Lung (tissue), 12 donors: ENCODE data around the gene CABP4. TPM values are rescaled to one million over a fixed set of nuclear protein-coding genes. Genes with fewer than 3 reads are reported as not detected.

Source experiments
- ATAC-seq: fragments of 200-7000 bp; cut with Tn5 transposase; one replicate; pipeline ENCODE4 v1.9.1; 2020; ENCODE audit warnings: moderate number of reproducible peaks; ENCODE audit not compliant: insufficient read depth, low FRiP score
- DNase-seq, 3 donors: peaks; one replicate each; pipeline ENCODE4 v3.0.0-alpha.2; 2013 to 2017
- H3K27ac ChIP-seq, 2 donors: one replicate each; pipeline ENCODE4 v1.5.1; 2013; ENCODE audit warnings: mild to moderate bottlenecking in 2 of 2, moderate library complexity in 2 of 2, control low read depth in 1 of 2, inconsistent platforms in 1 of 2, low read depth in 1 of 2, low read length in 1 of 2
- H3K27me3 ChIP-seq, 3 donors: one replicate each; pipeline ENCODE4 v1.5.1; 2013; ENCODE audit warnings: low read length in 2 of 3; ENCODE audit not compliant: control insufficient read depth in 3 of 3, insufficient read depth in 3 of 3
- H3K36me3 ChIP-seq, 4 donors: one replicate each; pipeline ENCODE4 v1.5.1; 2013; ENCODE audit warnings: low read length in 4 of 4, mild to moderate bottlenecking in 1 of 4, moderate library complexity in 1 of 4; ENCODE audit not compliant: control insufficient read depth in 4 of 4, insufficient read depth in 4 of 4
- H3K4me1 ChIP-seq, 5 donors: one replicate each; pipeline ENCODE4 v1.5.1; 2013; ENCODE audit warnings: low read length in 5 of 5, mild to moderate bottlenecking in 2 of 5, moderate library complexity in 1 of 5; ENCODE audit not compliant: control insufficient read depth in 5 of 5, insufficient read depth in 5 of 5
- H3K4me3 ChIP-seq: one replicate; pipeline ENCODE4 v1.5.1; 2013; ENCODE audit warnings: mild to moderate bottlenecking, control low read depth, moderate library complexity
- H3K9ac ChIP-seq, 2 donors: one replicate each; pipeline ENCODE4 v1.5.1; 2013; ENCODE audit warnings: low read length in 2 of 2, control low read depth in 1 of 2; ENCODE audit not compliant: insufficient read depth in 1 of 2
- H3K9me3 ChIP-seq, 4 donors: one replicate each; pipeline ENCODE4 v1.5.1; 2013; ENCODE audit warnings: low read length in 3 of 4, mild to moderate bottlenecking in 1 of 4, moderate library complexity in 1 of 4; ENCODE audit not compliant: control insufficient read depth in 4 of 4, insufficient read depth in 3 of 4
- WGBS, 2 donors: extraction: QIAGEN DNeasy Blood & Tissue Kit; methylation state at CpG; one replicate each; pipeline ENCODE4 v1.1.7; 2013; 5-methylcytosine and 5-hydroxymethylcytosine counted together
- polyA plus RNA-seq, 2 donors: library from polyadenylated mRNA; stranded (reverse); fragments of 200-250 nt; gene quantifications; one replicate each; pipeline ENCODE4 v1.2.1, GENCODE V29; 2013
- total RNA-seq, 2 donors: library from RNA; depleted of rRNA in 1 of 2; stranded (reverse); fragments of >200 nt in 1 of 2; gene quantifications; one replicate each; pipeline ENCODE4 v1.2.1, GENCODE V29; 2014 to 2021
- TF ChIP-seq, protein P1 (sequence below): IDR thresholded peaks from 2 replicates; pipeline ENCODE4 v1.5.1; 2012; ENCODE audit warnings: mild to moderate bottlenecking; ENCODE audit errors: control extremely low read depth, extremely low read depth
- donor health status: control.
- donor health status: control.
- donor health status: Bipolar disorder and iron deficiency.
- donor health status: healthy.
- donor health status: DM: yes; HTN: yes; CAD: no.

The CABP4 gene
- total and polyA plus RNA-seq, 4 donors = 0.96 to 5.3 (median 2.3) TPM

DNA sequence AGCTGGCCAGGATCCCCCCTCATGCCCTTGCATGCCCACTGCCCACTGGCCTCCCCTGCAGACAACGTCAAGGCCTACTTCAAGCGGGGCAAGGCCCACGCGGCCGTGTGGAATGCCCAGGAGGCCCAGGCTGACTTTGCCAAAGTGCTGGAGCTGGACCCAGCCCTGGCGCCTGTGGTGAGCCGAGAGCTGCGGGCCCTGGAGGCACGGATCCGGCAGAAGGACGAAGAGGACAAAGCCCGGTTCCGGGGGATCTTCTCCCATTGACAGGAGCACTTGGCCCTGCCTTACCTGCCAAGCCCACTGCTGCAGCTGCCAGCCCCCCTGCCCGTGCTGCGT lies 35.5 kb downstream of the CABP4 start:
- Histone ChIP-seq H3K9me3 (no peaks in the 10 kb centered on the region), H3K9ac (no peak overlapping the region), H3K27me3 (no peaks in the 10 kb centered on the region), H3K36me3 (peaks cover 10 to 67% (median 22%) of the 10 kb centered on the region in 4 donors), H3K4me3 (no peak overlapping the region), H3K4me1 (no peaks in the 10 kb centered on the region), H3K27ac (no peak overlapping the region)
- TF ChIP-seq, protein P1, sequence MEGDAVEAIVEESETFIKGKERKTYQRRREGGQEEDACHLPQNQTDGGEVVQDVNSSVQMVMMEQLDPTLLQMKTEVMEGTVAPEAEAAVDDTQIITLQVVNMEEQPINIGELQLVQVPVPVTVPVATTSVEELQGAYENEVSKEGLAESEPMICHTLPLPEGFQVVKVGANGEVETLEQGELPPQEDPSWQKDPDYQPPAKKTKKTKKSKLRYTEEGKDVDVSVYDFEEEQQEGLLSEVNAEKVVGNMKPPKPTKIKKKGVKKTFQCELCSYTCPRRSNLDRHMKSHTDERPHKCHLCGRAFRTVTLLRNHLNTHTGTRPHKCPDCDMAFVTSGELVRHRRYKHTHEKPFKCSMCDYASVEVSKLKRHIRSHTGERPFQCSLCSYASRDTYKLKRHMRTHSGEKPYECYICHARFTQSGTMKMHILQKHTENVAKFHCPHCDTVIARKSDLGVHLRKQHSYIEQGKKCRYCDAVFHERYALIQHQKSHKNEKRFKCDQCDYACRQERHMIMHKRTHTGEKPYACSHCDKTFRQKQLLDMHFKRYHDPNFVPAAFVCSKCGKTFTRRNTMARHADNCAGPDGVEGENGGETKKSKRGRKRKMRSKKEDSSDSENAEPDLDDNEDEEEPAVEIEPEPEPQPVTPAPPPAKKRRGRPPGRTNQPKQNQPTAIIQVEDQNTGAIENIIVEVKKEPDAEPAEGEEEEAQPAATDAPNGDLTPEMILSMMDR = no peak
- DNase-seq (no peak), ATAC-seq (no peak)
- WGBS, 2 donors = 88 to 94% methylated on average over 15 of the region's 15 CpGs

DNA sequence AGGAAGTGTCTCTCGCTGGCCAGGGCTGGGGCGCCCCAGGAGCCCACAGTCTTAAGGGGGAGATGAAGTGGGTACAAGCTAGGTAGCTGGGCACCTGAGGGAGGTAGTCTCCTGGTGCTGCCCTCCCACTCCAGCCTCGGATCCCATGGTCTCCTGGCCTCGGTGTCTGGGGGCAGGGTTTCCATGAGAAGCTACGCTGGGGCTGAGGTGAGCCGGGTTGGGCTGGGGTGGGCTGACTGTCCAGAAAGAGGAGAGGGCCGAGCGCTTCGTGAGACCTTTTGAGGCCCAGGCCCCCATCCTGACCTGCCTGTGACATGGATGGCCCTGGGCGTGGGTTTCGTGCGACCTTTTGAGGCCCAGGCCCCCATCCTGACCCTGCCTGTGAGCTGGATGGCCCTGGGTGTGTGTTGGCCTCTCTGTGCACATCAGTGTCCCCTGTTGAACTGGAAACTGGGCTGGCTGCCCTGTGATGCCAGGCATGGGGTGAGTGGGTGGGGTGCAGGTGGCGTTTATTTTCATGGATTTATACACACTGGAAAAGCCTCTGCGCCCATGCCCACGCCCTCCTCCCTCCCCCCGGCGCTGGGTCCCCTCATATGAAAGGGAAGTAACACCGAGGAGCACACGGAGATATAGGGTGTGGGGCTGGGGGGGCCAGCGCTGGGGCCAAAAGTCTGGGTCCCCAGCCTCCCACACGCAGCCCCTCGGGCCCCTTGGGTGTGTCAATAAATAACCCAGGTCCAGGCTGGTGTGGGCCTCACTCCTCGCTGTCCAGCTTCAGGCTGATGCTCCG lies 36.3 kb downstream of the CABP4 start:
- H3K9me3 ChIP-seq = no peaks in the 10 kb centered on the region
- no peaks in the 10 kb centered on the region for H3K27me3 ChIP-seq
- 86% methylated on average over 24 of the region's 24 CpGs for WGBS, 2 donors
- DNase-seq (no peak), ATAC-seq (no peak)
- H3K4me3 ChIP-seq = no peak overlapping the region
- TF ChIP-seq, protein P1 = no peak
- no peaks in the 10 kb centered on the region for H3K4me1 ChIP-seq
- peaks cover 10 to 75% (median 22%) of the 10 kb centered on the region in 4 donors for H3K36me3 ChIP-seq
- H3K27ac ChIP-seq = no peak overlapping the region
- no peak overlapping the region for H3K9ac ChIP-seq

GRCh38 chr11:67492069-67492727 lies 37.0 kb downstream of the CABP4 start:
- Histone ChIP-seq H3K4me3 (no peak overlapping the region), H3K27ac (no peak overlapping the region), H3K9me3 (no peaks in the 10 kb centered on the region), H3K36me3 (peaks cover 7 to 75% (median 21%) of the 10 kb centered on the region in 4 donors), H3K9ac (no peak overlapping the region), H3K4me1 (no peaks in the 10 kb centered on the region), H3K27me3 (no peaks in the 10 kb centered on the region)
- ATAC-seq (no peak), DNase-seq (no peak)
- TF ChIP-seq, protein P1 = no peak
- WGBS, 2 donors = 88 to 89% methylated on average over 19 of the region's 19 CpGs
